Measurements from ENCODE around the gene CYB561D2. TPM values are rescaled to one million over a fixed set of nuclear protein-coding genes. Genes with fewer than 3 reads are reported as not detected.

CYB561D2 gene
- total RNA-seq, 3 donors from 2014 or later = 31.8 to 35.3 (median 33.1) TPM

- H3K36me3 Mint-ChIP-seq (ENCODE audit: insufficient read depth) = no peaks in the 10 kb centered on the region
- no peak overlapping the region for H3K4me3 Mint-ChIP-seq
- DNase-seq (no peak), ATAC-seq (no peak)
- no peaks in the 10 kb centered on the region for H3K27me3 Mint-ChIP-seq (ENCODE audit: low read depth)
- no peaks in the 10 kb centered on the region for H3K9me3 Mint-ChIP-seq
- peaks cover 4% of the 10 kb centered on the region for H3K4me1 Mint-ChIP-seq (ENCODE audit: low read depth)
Measured at GRCh38 chr3:50374363-50375257, 23.9 kb downstream of the CYB561D2 start.

DNA sequence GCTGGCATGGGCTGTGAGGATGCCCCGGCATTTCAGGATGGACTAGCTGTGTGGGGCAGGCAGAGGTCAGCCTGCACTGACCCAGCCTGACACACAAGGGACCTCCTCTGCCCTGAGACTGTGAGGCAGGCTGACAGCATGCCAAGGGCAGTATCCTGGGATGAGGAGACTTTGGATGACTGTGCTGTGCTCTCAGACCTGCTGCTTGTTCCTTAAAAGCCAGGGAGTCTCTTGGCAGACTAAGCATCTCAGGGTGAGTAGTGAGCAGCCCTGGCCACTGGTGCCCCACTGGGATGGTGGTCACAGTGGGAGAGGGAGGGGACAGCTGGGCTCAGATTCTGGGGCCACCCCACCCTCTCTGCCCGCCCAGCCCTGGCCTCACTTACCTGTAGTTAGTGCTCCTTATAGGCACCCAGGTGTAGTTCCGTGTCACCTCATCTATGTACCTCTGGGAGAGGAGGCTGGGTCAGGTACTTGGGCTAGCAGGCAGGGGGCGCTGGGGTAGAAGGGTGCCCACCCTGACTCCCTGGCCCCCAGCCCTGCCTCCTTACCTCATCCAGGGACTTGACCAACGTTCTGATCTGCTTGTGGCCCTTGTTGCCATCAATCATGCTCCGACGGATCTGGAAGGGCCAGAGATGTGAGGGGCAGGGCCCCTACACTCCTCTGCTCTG, 24.7 kb downstream of the CYB561D2 start:
- H3K4me3 Mint-ChIP-seq = no peak overlapping the region
- peak in 1 of 2 donors; percentile 16 for ATAC-seq

DNA sequence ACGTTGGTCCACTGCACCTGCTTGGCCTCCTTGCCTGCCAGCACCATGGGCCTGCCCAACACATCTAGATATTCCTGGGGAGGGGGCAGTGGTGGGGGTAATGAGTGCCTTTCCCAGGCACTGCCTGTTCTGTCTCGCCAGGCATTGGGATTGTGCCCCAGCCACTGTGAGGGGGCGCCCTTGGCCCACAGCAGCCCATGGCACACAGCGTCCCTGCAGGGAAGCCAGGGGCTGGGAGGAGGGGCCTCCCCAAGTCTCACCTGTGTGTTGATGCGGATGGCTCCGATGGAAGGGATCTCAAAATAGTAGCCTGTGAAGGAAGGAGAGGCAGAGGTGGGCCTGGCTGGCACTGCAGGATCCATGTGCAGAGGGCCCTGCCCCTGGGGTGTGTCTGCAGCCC, 27.4 kb downstream of the CYB561D2 start:
- H3K4me1 Mint-ChIP-seq (ENCODE audit: low read depth) = peaks cover under 1% of the 10 kb centered on the region
- no peak for ATAC-seq
- no peaks in the 10 kb centered on the region for H3K27me3 Mint-ChIP-seq (ENCODE audit: low read depth)
- H3K9me3 Mint-ChIP-seq = no peaks in the 10 kb centered on the region
- no peak overlapping the region for H3K4me3 Mint-ChIP-seq
- DNase-seq = no peak
- no peaks in the 10 kb centered on the region for H3K36me3 Mint-ChIP-seq (ENCODE audit: insufficient read depth)

More for the DNA sequence above, 24.7 kb downstream of the CYB561D2 start:
- H3K9me3 Mint-ChIP-seq = no peaks in the 10 kb centered on the region
- peaks cover 4% of the 10 kb centered on the region for H3K4me1 Mint-ChIP-seq (ENCODE audit: low read depth)
- H3K27me3 Mint-ChIP-seq (ENCODE audit: low read depth) = no peaks in the 10 kb centered on the region
- DNase-seq = no peak
- no peaks in the 10 kb centered on the region for H3K36me3 Mint-ChIP-seq (ENCODE audit: insufficient read depth)

DNA sequence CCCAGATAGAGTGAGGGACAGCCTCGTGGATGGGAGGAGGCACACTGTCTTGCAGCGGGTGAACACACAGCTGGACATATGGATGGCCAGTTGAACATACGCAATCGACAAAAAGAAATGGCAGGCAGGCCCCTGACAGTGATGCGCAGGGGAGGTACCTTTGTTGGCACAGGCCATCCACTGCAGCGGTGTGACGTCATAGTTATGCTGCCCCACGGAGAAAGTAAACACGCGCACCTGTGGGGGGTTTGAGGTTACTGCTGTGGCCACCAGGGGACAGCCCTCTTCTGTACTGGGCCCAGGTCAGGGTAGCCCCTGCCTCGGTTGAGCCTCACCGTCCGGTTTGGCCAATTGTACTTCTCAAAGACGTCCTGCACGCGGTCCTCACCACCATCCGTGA, 28.1 kb downstream of the CYB561D2 start:
- ATAC-seq (no peak), DNase-seq (no peak)
- H3K27me3 Mint-ChIP-seq (ENCODE audit: low read depth) = no peaks in the 10 kb centered on the region
- H3K4me3 Mint-ChIP-seq = no peak overlapping the region
- no peaks in the 10 kb centered on the region for H3K4me1 Mint-ChIP-seq (ENCODE audit: low read depth)
- no peaks in the 10 kb centered on the region for H3K36me3 Mint-ChIP-seq (ENCODE audit: insufficient read depth)
- no peaks in the 10 kb centered on the region for H3K9me3 Mint-ChIP-seq

DNA sequence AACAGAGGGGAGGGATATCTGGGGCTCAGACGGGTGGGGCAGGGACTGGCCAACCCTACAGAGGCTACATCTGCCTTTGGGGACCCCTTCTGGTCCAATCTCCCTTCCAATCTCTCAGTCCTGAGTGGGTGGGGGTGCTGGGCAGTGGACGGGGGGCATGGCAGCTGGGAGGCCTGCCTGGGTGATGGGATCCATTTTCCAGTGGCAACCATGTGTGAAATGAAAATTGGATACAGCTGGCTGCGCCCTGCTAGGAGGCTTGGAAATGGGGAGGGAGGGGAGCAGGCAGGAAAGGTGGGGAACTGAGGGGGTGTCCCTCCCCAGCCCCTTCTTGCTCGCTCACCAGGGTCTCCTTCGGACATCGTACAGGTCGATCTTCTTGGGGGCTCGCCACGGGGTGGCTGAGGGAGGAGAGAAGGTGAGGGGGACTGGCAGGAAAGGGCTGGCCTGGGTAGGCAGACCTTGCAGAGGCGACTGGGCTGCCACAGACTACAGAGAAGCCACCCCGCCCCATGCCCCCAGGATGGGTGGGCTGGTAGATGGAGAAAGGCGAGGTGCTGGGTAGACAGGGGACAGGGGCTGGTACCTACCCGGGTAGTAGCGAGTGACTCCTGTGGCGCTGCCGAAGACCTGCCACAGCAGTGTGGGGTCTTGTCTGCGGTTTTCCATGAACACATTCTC, 29.9 kb downstream of the CYB561D2 start:
- DNase-seq = no peak
- no peaks in the 10 kb centered on the region for H3K36me3 Mint-ChIP-seq (ENCODE audit: insufficient read depth)
- H3K4me1 Mint-ChIP-seq (ENCODE audit: low read depth) = no peaks in the 10 kb centered on the region
- no peak overlapping the region for H3K4me3 Mint-ChIP-seq
- H3K9me3 Mint-ChIP-seq = no peaks in the 10 kb centered on the region
- no peaks in the 10 kb centered on the region for H3K27me3 Mint-ChIP-seq (ENCODE audit: low read depth)
- no peak for ATAC-seq

DNA sequence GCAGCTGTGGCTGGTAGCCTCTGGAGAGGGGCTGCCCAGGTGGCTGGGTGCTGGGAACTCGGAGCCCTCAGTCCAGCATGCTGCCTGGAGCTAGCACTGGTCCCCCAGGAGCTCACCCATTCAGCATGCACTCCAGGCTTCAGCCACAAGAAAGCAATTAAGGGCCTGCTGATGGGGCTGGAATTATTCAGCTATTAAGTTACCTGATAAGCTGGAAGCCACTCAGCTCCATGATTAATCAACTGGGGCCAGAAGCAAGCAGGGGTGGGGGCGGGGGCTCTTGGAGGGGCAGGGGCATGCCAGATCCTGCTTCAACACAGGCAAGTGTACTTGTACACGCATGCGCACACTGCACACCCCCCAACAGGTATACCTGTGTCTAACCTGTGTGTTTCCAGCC, 30.7 kb downstream of the CYB561D2 start:
- no peak overlapping the region for H3K4me3 Mint-ChIP-seq
- no peaks in the 10 kb centered on the region for H3K27me3 Mint-ChIP-seq (ENCODE audit: low read depth)
- DNase-seq (no peak), ATAC-seq (no peak)
- no peaks in the 10 kb centered on the region for H3K9me3 Mint-ChIP-seq
- H3K36me3 Mint-ChIP-seq (ENCODE audit: insufficient read depth) = no peaks in the 10 kb centered on the region
- no peaks in the 10 kb centered on the region for H3K4me1 Mint-ChIP-seq (ENCODE audit: low read depth)

GRCh38 chr3:50382722-50383121, 32.1 kb downstream of the CYB561D2 start:
- H3K36me3 Mint-ChIP-seq (ENCODE audit: insufficient read depth) = no peaks in the 10 kb centered on the region
- ATAC-seq = no peak

DNA sequence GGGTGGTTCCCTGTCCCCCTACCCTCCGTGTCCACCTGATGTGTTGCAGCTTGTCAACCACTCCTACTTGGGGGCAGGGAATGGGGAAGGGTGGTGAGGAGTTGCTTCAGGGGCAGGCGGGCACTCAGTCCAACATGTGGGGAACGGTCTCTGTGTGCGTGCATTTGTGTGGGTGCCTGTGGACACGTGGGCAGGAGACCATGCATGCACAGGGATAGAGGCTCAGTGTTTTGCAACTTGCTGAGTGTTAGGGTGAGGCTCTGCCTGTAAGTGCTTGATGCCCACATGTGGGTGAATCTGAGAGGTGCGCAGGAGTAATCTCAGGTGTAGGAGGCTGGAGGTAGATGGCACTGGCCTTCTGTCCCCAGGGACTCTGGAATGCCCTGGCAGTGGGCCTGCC, 33.1 kb downstream of the CYB561D2 start:
- Mint-ChIP-seq H3K36me3 (ENCODE audit: insufficient read depth) (no peaks in the 10 kb centered on the region), H3K4me3 (no peak overlapping the region), H3K27me3 (ENCODE audit: low read depth) (no peaks in the 10 kb centered on the region), H3K9me3 (no peaks in the 10 kb centered on the region), H3K4me1 (ENCODE audit: low read depth) (no peaks in the 10 kb centered on the region)
- ATAC-seq = no peak
- no peak for DNase-seq

More at GRCh38 chr3:50382722-50383121, 32.1 kb downstream of the CYB561D2 start:
- no peak for DNase-seq
- Mint-ChIP-seq H3K4me1 (ENCODE audit: low read depth) (no peaks in the 10 kb centered on the region), H3K4me3 (no peak overlapping the region), H3K27me3 (ENCODE audit: low read depth) (no peaks in the 10 kb centered on the region), H3K9me3 (no peaks in the 10 kb centered on the region)

DNA sequence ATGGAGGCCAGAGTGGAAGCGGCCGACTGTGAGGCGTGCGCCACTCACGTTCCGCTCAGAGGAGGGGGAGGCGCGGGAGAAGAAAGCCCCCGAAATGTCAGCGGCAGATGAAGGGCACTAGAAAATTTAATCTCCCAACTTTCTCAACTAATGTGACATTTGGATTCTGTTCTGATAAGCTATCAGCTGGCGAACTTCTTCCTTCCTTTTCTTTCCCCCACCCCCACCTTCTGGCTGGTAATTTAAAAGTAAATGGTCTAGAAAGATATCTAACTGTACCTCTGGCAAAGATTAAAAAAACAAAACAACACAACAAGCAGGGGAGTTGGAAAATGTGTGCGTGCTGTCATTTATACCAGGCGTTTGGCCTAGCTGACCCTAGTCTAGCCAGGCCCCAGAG, 35.1 kb downstream of the CYB561D2 start:
- H3K9me3 Mint-ChIP-seq = no peaks in the 10 kb centered on the region
- no peaks in the 10 kb centered on the region for H3K4me1 Mint-ChIP-seq (ENCODE audit: low read depth)
- no peak overlapping the region for H3K4me3 Mint-ChIP-seq
- no peak for ATAC-seq
- no peak for DNase-seq
- no peaks in the 10 kb centered on the region for H3K27me3 Mint-ChIP-seq (ENCODE audit: low read depth)
- no peaks in the 10 kb centered on the region for H3K36me3 Mint-ChIP-seq (ENCODE audit: insufficient read depth)

DNA sequence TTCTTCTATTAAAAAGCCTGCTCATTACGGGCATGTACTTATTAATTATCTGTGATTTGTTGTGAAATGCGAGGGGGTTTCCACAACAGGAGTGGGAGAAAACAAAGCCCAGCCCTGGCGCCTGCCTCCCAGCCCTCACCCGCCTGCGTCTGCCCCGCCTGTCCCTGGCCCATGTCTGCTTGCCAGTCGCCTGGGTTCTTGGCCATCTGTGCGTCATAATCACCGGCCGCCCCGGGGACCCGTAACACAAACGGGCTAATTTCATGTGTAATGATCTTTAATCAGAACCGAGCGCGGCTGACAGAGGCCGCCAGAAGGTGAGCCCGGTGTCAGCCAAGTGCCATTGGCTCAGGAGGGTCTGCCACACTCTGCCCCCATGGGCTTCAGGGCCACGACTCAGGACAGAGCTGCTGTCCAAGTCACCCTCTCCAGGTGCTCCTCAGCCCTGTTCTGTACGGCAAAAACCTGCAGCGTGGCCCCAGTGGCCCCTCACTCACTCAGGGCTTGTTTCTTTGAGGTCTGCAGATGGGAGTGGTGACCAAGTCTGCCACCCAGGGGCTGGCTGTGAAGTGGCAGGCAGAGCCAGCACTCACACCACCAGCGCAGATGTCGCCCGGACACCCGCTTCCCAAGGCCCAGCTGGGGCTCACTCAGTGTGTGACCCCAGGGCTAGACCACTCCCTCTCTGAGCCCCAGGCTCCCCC, 37.5 kb downstream of the CYB561D2 start:
- DNase-seq (no peak), ATAC-seq (no peak)
- Mint-ChIP-seq H3K4me1 (ENCODE audit: low read depth) (peaks cover 2% of the 10 kb centered on the region), H3K4me3 (no peak overlapping the region), H3K9me3 (no peaks in the 10 kb centered on the region), H3K27me3 (ENCODE audit: low read depth) (no peaks in the 10 kb centered on the region), H3K36me3 (ENCODE audit: insufficient read depth) (no peaks in the 10 kb centered on the region)

DNA sequence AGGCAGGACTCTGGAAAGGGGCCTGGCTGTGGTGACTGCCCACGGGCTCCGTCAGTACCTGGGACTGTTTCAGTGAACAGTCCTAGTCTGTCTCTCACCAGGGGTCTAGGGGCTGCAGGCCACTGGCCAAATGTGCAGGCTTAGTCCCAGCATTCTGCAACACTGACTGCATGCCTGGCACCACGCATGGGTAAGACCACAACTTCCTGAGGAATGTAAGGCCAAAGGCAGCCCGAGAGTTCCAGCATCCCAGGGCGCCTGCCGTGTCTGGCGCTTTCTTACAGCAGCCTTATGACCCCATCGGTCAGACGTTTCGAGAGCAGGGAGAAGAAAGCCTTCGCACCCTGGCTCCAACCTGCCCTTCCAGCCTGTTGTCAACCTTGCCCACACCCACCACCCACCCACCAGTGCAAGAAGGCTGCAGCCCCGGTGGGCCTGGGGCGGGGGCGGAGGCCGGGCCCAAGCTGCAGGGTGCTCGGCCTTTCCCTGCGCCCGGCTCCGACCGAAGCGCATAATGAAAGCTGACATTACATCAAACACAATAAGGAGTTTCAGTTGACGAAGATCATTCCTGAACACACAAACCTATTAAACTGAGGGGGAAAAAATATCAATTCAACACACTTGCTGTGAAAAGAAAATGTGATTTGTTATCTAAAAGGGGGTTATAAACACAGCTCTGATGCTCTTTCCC, 38.2 kb downstream of the CYB561D2 start:
- Mint-ChIP-seq H3K4me1 (ENCODE audit: low read depth) (peaks cover 2% of the 10 kb centered on the region), H3K36me3 (ENCODE audit: insufficient read depth) (no peaks in the 10 kb centered on the region), H3K4me3 (no peak overlapping the region), H3K27me3 (ENCODE audit: low read depth) (no peaks in the 10 kb centered on the region), H3K9me3 (no peaks in the 10 kb centered on the region)
- ATAC-seq (no peak), DNase-seq (no peak)

DNA sequence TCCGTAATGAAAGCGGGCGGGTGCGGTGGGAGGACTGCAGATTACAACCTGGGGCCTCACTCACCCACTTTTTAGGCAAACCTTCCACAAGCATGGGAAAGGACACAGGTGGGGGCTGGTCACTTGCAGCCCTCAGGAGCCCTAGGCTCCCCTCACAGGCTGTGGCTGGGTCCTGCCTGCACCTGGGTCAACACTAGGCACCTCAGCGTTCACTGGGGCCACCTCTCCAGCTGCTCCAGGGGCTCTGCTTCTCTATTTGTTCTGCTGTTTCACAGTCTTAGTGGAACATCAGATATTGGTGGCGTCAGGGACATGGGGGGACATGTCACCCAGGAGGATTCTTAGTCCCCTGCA, 38.7 kb downstream of the CYB561D2 start:
- no peaks in the 10 kb centered on the region for H3K36me3 Mint-ChIP-seq (ENCODE audit: insufficient read depth)
- no peak for ATAC-seq
- DNase-seq = no peak
- no peaks in the 10 kb centered on the region for H3K9me3 Mint-ChIP-seq
- peaks cover 2% of the 10 kb centered on the region for H3K4me1 Mint-ChIP-seq (ENCODE audit: low read depth)
- no peak overlapping the region for H3K4me3 Mint-ChIP-seq
- H3K27me3 Mint-ChIP-seq (ENCODE audit: low read depth) = no peaks in the 10 kb centered on the region

GRCh38 chr3:50390508-50391224, 40.0 kb downstream of the CYB561D2 start:
- no peaks in the 10 kb centered on the region for H3K9me3 Mint-ChIP-seq
- H3K27me3 Mint-ChIP-seq (ENCODE audit: low read depth) = no peaks in the 10 kb centered on the region
- no peaks in the 10 kb centered on the region for H3K36me3 Mint-ChIP-seq (ENCODE audit: insufficient read depth)
- peaks cover 2% of the 10 kb centered on the region for H3K4me1 Mint-ChIP-seq (ENCODE audit: low read depth)
- DNase-seq = no peak
- no peak for ATAC-seq
- H3K4me3 Mint-ChIP-seq = no peak overlapping the region

All from activated T-cell treated with anti-CD3 and anti-CD28 coated beads, Interleukin-2, amount 50 U/mL, for 4 hours (primary cell).